GM15510 (cell line): ENCODE results near the gene EFNA4.
A peak's percentile ranks its signal among the peaks of the same experiment; 100 is the strongest.

ENCODE experiments used
- POLR2A ChIP-seq: IDR thresholded peaks from 3 replicates; pipeline ENCODE4 v1.6.1; 2011; ENCODE audit warnings: borderline replicate concordance; ENCODE audit not compliant: insufficient read length; ENCODE audit errors: extremely low read depth

EFNA4 gene, protein sequence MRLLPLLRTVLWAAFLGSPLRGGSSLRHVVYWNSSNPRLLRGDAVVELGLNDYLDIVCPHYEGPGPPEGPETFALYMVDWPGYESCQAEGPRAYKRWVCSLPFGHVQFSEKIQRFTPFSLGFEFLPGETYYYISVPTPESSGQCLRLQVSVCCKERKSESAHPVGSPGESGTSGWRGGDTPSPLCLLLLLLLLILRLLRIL

DNA sequence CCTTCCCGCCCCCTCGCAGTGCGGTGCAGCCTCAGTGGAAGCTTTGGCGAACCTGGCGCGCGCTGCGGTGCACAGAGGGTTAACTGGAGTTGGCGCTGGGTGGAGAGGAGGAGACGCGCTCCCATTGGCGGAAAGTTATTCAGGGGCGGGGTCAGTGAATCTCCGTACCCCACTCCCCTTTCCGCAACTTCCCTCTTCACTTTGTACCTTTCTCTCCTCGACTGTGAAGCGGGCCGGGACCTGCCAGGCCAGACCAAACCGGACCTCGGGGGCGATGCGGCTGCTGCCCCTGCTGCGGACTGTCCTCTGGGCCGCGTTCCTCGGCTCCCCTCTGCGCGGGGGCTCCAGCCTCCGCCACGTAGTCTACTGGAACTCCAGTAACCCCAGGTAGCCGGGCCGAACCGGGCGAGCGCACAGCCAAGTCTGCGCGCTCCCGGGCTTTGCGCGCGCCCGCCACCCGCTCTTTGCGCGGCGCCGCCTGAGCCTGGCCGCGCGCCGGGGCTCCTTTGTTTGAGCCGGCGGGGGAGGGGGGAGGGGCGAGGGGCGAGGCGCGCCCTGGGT, at the start of gene EFNA4:
TSS of gene EFNA4 (plus strand) at position 191 of the 561 bp plus-strand sequence. CDS start at position 275, 84 bp downstream.
- peak; percentile 71 for TF ChIP-seq POLR2A

DNA sequence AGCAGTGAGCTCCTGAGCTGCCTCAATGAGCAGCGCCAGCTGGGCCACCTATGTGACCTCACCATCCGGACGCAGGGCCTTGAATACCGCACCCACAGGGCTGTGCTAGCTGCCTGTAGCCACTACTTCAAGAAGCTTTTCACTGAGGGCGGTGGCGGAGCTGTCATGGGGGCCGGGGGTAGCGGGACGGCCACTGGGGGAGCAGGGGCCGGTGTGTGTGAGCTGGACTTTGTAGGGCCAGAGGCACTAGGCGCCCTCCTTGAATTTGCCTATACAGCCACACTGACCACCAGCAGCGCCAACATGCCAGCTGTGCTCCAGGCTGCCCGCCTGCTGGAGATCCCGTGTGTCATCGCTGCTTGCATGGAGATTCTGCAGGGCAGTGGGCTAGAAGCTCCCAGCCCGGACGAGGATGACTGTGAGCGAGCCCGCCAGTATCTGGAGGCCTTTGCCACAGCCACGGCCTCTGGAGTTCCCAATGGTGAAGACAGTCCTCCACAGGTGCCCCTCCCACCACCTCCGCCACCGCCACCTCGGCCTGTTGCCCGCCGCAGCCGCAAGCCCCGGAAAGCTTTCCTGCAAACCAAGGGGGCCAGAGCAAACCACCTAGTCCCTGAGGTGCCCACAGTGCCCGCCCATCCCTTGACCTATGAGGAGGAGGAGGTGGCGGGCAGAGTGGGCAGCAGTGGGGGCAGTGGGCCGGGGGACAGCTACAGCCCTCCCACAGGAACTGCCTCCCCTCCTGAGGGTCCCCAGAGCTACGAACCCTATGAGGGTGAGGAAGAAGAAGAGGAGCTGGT, 48.6 kb upstream of the EFNA4 start:
- TF ChIP-seq POLR2A: no peak

DNA sequence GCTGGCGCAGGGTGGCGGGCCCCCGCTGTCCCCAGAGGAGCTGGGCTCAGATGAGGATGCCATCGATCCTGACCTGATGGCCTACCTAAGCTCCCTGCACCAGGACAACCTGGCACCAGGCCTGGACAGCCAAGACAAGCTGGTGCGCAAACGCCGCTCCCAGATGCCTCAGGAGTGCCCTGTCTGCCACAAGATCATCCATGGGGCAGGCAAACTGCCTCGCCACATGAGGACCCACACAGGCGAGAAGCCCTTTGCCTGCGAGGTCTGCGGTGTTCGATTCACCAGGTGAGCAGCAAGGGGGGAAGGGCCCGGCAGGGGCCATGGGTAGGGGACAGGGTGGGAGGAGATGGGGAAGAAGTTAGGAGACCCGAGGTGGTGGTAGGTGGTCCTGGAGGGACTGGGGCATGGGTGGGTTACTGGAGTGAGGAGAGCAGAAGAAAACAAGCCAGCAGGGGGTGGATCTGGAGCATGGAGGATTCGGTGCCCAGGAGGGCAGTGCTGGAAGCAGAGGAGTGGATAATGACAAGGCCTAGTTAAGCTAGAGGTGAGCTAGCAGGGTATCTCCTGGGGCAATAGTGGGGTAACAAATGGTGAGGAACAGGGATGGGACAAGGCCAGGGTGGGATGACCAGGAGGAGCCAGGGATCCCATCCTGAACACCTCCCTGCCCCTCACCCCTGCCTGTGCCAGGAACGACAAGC, 47.9 kb upstream of the EFNA4 start:
- TF ChIP-seq POLR2A: no peak

DNA sequence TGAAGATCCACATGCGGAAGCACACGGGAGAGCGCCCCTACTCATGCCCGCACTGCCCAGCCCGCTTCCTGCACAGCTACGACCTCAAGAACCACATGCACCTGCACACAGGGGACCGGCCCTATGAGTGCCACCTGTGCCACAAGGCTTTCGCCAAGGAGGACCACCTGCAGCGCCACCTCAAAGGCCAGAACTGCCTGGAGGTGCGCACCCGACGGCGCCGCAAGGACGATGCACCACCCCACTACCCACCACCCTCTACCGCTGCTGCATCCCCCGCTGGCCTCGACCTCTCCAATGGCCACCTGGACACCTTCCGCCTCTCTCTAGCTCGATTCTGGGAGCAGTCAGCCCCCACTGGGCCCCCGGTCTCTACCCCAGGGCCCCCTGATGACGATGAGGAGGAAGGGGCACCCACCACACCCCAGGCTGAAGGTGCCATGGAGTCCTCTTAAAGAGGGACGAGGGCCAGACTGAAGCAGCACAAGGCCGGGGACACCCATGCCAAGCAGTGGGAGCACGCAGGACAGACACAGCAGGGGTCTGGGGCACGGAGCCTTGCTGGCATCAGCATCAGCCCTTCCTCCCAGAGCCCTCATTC, 47.2 kb upstream of the EFNA4 start:
- no peak for TF ChIP-seq POLR2A

DNA sequence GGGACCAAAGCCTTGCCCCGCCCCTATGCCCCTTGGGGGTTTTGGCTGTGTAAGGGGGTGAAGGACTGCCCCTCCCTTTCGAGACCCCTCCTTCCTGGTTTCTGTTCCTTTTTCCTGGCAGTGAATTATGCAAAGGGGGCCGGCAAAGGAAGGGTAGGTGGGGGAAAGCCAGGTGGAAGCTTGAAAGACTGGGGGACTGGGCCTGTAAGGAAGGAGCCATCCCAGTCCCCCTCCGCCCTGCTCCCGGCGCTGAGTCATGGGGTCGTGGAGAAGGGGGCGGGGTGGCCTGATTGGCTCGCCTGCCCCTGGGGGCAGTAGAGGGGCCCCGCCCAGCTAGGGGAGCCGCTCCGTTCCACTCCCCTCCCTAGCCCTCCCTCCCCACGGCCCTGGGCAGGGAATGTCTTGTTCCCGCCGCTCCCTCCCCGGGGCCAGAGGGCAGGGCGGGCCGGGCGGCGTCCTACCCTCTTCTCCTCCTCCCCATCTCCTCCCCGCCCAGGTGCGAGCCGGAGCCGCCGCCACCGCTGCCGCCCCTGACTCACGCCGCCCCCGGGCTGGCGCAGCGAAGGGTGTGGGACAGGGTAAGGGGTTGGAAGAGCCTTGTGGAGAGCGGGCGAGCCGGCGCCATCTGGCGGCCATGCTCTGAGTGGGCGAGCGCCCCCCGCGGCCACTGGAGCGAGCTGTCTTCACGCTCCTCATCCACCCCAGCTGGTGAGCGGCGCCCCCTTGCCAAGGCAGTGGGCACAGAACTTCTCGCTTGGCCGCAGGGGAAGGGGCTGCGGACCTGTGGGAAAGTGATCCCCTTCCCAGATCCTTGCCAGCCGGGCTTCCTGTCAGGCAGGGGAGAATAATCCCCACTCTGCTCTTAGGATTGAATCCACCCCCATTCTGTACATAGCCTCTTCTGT, 46.2 kb upstream of the EFNA4 start:
- no peak for TF ChIP-seq POLR2A

DNA sequence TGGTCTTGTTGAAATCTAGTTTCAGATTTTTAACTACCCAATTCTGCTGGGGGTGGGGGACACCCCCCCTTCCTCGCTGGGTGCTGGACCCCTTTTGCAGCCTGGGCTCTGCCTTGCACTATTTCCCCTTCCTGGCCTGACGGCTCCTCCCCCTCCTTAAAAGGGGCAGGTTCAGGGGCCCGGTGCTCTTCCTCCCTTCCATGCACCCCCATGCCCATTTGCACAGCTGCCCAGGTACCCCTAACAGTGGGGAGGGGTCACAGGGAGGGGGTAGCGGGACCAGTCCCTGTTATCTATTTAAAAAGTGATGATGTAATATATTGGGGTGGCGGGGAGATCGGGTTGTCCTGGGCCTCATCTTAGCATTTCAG, 45.6 kb upstream of the EFNA4 start:
- TF ChIP-seq POLR2A: no peak

DNA sequence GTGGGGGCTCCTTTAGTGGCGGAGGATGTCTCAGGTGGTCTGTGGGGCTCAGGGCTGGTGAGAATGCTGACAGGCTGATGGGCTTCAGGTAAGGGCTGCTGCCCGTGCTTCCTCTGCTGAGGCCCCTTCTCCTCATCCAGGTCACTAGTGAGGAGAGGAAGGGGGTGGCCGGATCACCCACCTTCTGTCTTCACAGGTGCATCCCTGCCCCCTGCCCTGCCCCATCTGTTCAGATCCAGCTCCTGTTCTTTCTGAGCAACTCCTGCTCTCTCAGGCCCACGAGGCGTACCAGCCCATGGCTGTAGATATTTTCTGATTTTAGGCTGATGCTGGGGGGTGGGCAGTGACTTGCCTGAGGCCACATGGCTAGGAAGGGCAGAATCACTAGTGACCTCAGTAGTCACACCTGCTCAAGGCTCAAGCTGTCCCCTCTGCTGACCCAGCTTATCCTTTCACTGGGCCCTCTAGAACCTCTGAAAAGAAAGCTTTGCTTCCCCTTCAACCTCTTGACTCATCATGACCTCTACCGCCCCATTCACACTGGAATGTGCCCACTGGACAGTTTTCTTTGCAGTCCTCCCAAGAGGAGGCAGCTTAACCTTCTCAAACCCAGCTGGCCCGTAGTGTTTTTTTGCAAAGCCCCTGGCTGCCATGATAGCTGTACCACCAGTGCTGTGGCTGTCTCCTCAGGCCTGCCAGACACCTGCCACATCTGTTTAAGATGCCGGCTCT, 44.8 kb upstream of the EFNA4 start:
- TF ChIP-seq POLR2A: no peak

DNA sequence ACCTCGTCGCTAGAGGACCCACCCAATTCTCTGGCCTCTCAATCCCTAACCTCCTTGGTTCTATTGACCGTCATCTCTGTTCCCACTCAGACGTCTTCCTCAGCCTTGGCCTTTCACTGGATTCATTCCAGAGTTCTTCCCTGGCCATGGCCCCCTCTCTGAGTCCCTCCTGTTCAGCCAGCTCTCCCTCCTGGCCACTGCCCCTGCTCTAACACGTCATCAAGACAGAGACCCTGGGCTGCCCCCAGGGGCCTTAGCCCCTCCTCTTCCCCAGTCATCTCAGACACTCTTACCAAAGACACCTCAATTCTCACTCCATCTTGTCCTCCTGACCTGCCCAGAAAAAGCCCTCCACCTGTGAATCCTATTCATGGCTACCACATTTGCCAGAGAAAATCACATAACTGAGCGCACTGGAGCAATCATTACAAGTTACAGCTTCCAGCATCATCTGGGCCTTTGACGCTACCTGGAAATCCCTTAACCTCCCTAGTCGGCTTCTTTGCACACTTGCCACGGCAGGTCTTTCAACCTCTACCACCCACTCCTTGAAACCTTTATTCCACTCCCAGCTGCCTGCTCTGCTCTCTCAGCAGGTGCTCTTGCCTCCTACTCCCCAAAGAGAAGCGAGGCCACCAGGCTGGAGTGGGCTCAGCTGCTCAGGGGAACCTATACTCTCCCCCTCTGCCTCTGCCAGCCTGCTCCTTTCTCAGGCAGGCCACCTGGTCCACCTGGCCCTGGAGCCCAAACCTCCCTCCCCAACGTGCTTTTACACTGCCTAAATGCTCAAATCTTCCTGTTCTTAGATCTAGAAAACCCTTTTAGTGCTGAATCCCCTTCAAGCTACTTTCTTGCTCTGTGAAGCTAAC, 43.9 kb upstream of the EFNA4 start:
- no peak for TF ChIP-seq POLR2A

DNA sequence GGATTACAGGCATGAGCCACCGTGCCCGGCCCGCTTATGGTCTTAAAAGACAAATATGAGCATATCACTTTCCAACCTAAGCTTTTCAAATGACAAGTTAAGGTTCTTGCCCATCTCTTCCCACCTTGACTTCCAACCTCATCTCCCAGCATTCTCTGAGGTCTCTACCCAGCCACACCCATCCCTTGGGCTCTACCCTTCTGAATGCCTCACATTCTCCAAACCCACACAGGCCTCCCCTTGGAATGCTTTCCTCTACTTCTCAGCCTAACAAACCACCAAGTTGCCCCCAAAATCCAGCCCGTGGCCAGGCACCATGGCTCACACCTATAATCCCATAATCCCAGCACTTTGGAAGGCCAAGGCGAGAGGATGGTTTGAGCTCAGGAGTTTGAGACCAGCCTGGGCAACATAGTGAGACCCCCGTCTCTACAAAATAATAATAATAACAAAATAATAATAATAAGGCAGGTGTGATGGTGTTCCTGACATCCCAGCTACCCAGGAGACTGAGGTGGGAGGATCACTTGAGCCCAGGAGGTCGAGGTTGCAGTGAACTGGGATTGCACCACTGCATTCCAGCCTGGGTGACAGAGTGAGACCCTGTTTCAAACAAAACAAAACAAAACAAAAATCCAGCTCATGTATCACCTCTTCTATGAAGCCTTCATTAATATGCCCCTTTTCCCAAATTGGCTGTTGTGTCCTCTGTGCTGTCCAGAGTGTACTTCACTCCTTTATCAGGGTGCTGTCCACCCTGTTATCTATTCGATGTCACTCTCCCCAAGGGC, 41.2 kb upstream of the EFNA4 start:
- no peak for TF ChIP-seq POLR2A

DNA sequence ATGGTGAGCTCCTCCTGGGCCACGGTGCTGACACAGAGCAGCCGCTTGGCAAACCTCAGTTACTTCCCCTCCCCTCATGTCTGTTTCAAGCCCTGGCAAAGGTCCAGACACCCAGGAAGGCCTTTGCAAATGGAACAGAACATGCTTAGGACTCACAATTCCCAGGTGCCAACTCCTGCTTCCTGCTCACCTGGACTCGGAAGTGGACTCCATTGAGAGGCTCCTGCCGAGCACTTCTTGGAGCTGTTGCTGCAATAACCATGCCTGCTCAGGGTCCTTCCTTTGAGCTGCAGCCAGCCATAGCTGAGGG, 40.7 kb upstream of the EFNA4 start:
- no peak for TF ChIP-seq POLR2A

DNA sequence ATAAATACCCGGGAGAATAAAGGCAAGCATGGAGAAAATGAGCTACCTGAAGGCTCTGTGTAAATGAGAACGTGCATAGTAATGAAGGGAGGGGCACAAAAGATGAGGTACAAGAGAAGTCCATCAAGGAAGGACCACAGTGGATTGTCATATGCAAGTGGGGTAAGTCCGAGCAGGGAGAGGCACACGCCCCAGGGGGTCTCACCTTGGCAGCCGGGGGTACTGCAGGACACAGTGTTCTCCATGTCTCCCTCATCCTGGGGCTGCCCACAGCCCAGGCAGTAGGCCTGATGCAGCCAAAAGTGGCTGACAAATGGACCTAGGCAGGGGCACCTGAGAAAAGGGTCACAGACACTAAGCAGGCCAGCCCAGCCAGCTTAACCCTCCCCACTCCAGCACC, 39.9 kb upstream of the EFNA4 start:
- no peak for TF ChIP-seq POLR2A

DNA sequence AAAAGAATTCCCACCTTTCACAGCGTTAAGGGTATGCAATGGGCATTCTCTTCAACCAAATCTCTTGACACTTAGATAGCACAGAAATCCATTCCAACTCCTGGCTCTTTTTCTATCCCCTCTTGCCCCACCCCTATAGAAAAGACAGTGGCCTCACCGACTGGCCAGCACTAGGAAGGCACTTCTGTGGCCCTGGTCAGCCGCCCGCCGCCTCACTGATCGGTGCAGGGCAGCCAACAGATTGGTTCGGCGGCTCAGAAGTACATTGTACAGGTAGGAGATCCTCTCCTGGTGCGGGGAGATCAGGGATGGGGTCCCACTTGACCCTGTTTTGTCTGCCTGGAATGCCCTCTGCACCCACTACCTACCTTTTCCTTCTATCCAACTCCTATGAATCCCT, 39.2 kb upstream of the EFNA4 start:
- TF ChIP-seq POLR2A: no peak
